GM11168 (cell line): ENCODE data around the gene INPPL1.

Experiments used
- in situ Hi-C: fragments of 300-500 bp; cut with MboI; formaldehyde crosslinking; loops from one replicate; pipeline ENCODE4 v1.12.0; 2022; ENCODE audit warnings: low sequenced_read_pairs; ENCODE audit not compliant: unreplicated experiment

Gene INPPL1

DNA sequence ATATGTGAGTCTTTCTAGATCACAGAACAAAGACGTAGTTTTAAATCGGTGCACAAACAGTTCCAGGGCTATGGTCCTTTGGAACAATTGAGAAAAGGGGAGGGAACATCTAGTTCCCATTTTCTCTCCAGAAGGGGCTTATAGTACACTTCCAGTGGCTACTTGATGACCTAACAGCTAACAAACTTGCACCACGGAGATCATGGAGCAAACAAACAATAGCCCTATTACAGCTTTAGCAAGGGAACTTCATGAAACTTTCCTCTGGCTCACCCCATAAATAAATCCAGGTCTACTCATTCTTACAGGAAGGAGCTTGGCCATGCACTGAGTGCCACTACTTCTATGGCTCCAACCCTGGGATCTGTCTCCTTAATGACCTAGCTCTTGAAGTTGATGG lies 16.3 kb upstream of the INPPL1 start:
- in situ Hi-C loops, result no loop called here

DNA sequence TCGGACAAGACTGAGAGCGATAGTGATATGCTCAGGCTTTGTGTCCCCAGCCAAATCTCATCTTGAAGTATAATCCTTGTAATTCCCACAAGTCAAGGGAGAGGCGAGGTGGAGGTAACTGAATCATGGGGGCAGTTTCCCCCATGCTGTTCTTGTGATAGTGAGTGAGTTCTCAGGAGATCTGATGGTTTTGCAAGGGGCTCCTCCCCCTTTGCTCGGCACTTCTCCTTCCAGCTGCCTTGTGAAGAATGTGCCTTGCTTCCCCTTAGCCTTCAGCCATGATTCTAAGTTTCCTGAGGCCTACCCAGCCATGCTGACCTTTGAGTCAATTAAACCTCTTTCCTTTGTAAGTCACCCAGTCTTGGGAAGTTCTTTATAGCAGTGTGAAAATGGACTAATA lies 15.5 kb upstream of the INPPL1 start:
- in situ Hi-C loops, result no loop called here

DNA sequence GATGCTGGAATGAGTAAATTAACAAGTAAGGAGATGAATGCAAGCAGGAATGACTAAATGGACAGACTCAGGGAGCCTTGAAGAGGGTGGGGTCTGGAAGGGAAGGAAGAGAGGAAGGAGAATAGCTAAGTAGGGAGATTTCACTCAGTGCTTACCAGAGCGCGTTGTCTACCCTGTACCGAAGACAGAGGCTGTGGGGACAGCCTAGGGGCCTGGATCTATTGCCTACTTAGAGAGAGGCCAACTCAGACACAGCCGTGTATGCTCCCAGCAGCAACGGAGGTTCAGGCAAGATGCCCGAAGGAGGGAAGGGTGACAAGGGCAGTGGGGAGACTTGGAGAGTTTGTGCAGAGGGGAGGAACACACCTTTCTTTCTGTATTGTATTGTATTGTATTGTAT lies 7.9 kb upstream of the INPPL1 start, which contains the start of gene FOLR2:
Gene FOLR2, plus strand, starts transcription at position 157 of the 400 bp plus-strand sequence. CDS start 1,791 bp downstream, outside the sequence.
- in situ Hi-C loops, result no loop called here

DNA sequence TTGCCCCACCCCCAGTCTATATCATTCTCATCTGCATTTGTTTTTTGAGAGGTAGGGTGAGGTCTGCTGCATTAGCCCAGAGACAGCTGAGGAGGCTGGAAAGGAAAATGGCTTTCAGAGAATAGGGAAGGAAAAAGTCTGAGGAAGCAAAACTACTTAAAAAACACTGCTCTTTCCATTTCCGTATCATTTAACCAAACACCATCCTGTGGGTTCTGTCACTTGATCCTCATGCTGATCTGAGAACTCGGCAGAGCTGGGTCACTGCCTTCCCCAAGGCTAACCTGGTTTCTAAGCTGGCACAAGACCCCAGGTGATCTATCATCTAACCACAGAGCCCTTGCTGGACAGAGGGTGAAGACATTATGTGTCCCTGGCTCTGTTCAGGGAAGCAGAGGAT lies 6.7 kb upstream of the INPPL1 start:
- in situ Hi-C loops, result no loop called here

DNA sequence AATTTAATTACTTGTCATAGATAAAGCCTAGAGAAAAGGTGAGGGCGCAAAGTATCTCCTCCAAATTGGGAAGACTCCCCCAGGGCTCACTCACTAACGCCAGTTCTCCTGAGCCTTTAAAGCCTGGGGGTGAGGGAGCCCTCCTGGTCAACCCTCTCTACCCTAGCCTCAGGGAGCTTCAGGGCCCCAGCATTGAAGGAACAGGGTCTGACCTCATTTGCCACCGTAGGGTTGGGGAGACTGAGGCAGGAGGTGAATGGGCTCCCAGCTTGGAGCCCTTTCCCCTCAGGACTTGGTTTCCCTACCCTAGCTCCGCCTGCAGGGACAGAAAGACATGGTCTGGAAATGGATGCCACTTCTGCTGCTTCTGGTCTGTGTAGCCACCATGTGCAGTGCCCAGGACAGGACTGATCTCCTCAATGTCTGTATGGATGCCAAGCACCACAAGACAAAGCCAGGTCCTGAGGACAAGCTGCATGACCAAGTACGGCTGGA lies 6.3 kb upstream of the INPPL1 start:
- in situ Hi-C loops, result no loop called here

DNA sequence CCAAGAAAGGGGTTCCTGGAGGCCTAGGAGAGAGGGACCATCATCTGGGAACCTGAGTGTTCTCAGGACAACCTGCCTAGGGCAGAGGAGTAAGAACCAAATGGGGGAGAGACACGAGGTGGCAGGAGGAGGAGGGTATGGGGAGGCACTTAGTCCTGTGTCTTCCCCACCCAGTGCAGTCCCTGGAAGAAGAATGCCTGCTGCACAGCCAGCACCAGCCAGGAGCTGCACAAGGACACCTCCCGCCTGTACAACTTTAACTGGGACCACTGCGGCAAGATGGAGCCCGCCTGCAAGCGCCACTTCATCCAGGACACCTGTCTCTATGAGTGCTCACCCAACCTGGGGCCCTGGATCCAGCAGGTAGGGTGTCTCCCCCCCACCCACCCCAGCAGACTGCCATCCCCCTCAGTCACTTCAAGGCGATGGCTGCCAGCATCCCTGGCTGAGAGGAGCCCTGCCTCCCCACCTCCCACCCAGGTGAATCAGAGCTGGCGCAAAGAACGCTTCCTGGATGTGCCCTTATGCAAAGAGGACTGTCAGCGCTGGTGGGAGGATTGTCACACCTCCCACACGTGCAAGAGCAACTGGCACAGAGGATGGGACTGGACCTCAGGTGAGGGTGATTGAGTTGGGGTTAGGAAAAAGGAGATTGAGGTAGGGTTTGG lies 3.7 kb upstream of the INPPL1 start:
- in situ Hi-C loops, result no loop called here

DNA sequence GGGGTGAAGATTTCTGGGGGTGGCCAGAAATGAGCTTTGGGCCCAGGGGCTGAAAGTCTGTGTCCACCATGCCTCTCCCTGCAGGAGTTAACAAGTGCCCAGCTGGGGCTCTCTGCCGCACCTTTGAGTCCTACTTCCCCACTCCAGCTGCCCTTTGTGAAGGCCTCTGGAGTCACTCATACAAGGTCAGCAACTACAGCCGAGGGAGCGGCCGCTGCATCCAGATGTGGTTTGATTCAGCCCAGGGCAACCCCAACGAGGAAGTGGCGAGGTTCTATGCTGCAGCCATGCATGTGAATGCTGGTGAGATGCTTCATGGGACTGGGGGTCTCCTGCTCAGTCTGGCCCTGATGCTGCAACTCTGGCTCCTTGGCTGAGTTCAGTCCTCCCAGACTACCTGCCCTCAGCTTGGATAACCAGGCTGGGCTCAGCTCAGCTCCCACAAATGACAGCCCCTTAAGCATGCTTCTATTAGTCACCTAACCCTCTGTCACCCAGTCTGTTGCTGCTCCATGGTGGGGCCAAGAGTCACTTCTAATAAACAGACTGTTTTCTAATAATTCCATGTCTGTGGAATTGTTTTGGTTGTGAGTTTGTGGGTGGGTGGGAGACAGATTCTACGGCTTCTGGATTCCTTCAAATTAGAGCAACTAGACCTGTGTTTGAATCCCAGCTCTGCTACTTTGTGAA lies 3.0 kb upstream of the INPPL1 start:
- in situ Hi-C loops, result no loop called here

DNA sequence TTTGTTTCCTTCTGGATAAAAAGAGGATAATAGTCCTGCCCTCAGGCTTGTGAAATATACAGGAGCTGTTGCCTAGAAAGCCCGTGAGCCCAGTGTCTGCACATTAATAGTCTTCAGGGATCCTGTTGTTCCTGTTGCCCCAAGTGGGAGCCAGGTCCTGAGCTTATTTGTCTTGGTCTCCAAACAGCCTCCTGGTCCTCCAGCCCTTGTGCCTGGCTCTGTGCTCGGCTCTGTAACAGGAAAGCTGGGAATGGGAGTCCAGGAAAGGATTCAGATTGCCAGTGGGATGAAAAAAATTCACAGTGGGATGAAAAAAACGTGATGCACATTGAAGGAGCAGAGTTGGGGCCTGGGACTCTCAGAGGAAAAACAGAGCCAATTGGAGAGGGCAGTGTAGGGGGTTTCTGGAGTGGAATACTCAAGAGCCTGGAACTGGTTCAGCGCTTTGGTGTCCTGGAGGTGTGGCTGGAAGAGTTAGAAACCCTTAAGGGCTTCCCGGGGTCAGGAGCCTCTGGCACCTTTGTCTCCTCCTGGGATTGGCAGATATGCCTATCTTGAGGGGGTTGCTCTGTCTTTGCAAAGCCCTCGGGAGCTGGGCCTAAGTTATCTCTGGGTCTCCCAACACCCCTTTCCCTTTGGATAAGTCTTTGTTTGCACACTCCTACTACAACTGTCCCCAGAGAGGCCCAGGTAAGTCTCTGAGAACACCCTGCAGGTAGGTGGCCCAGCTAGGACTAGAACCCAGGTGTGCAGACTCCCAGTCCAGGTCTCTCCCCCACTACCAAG lies 2.3 kb upstream of the INPPL1 start:
- in situ Hi-C loops, result no loop called here

DNA sequence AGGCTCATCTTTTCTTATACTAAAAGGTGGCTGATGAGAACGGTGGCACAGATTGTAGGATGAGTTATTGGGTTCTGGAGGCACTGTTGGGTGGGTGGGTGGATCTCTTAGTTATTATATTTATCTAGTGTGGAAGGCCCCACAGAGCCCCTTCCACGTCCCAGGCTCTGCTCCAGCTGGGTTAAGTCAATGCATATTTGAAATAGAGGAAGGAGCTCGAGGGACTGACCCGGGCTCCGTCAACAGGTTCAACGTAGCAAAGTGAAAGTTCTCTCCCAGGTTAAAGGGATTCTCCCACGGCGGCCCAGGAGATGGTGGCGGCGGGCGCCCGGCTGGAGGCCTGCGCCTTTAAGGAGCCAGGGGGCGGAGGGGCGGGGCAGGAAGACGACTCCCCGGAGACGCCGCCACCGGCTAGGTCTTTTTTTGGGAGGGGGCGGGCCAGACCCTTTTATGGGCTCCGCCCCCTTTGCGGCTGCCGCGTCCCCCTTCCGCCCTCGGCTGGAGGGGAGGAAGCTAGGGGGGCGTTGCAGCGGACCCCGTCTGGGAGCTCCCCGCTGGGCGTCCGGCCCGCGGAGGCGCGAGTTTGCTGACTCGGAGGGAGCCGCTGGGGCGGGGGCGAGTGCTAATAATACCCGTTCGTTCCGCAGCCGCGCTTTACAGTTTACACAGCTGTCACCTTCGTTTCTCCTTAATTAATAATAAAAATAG lies 1.5 kb upstream of the INPPL1 start:
- in situ Hi-C loops, result no loop called here

DNA sequence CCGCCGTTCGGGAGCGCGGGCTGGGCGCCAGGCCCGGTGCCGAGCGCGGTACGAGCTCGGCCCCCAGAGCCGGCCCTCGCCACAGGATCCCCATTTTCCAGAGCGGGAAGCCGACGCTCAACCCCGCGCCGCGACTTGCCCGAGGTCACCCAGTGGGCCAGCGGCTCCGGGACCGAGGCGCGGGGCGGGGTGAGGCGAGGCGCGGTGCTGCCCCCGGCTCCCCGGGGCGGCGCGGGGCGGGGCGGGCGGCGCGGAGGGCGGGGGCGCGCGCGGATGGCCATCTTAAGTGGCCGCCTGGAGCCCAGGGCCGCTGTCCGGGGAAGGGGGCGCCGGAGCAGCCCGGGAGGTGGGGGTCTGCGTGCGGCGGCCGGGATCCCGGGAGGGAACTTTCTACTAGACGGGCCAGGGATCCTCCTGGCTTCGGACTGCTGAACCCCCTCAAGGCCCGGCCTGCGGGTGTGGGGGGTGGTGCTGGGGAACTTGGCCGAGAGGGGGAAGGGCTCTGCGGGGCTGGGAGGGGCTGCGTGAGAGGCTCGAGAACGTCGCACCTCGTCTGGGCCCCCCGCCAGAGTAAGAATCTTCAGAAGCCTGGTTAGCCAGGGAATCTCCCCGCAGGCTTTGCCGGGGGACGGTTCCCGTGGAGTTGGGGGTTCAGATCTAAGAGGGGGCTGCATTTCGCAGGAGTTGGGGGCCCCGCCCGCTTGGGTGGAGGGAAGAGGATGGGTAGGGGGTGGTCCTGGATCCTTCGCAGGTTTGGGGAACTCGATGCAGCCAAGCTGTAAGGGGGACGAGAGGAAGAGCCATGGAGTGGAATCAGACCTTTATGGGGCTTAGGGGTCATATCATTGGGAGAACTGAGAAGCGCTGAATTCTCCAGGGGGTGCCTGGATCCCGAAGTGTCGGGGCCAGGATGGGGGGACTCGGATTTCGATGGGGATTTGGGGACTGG lies 678 bp upstream of the INPPL1 start:
- in situ Hi-C loops, result no loop called here

DNA sequence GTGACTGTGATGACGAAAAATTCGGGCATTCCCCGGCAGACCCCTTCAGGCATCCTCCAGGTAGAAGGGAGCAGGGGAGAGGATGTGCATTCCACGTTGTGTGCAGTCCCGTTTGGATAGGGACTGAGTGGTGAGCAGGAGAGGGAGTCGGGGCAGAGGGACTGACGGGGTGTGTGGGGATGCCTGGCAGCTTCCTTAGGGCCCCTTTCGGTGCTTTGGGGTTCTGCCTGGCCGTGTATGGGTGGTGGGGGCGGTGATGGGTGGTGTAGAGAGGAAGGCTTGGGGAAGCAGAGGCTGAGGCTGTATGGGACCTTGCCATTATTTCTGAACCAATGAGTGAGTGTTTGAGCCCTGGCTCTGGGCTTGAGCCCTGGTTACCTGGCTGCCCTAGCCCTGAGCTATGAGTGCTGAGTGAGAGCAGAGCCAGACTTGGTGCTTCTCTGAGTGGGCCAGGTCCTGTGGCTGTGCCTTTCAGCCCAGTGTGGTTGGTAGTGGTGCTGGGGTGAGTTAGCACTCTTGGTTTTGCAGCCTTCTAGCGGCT lies 914 bp downstream of the INPPL1 start:
- in situ Hi-C loops, result no loop called here

DNA sequence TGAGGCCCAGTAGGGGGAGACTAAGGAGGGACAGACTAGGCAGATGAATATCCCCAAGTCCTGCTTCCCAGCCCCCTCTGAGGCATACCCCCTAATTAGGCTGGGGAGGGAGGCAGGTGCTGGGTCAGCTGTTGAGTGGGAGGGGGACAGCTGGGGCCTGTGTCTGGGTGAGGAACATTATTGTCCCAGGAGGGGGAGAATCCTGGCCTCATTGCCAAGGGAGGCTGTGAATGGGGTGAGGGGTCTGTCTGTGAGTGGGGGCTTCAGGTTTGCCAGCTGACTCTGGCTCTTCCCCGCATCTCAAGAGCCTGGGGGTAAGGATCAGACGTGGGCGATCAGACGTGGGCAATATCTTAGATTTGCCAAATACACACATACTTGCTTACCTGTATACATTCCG lies 2.1 kb downstream of the INPPL1 start:
- in situ Hi-C loops, result no loop called here

DNA sequence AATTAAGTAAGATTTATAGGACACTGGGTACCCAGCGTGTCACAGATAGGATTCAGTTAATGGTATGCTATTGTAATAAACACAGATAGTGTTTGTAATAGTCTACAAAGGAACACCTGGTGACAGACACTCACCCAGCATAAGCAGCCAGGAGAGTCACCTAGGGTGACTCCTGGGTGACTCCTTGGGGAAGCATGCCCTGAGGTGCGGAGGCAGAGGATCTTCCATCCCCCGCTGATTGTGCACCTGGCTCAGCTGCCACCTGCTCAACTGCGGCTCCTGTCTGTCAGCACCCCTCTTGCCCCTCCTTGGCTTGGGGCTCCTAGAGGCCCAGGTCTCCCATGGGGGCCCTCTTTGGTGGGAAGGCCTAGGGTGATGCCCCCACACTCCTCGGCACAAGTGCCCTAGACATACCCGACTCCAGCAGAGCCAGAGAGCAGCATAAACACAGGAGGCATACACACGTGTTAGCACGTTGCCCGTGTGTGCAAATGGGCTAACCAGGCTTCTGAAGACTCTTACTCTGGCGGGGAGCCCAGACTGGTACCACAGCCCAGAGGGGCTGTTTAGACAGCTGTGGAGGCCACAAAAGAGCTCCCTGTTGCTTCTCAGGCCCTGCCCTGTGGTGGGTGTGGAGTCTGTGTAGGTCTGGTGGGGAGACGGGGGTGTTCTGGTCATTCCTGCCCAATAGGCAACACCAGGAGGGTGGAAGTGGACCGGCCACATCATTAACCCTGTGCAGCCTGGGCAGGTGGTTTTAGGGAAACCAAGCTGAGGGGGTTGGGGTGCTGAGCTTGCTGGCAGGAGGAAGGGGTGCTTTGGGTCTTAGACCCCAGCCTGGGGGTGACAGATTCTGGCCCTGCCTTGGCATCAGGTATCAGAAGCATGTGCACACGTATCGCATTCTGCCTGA lies 3.0 kb downstream of the INPPL1 start:
- in situ Hi-C loops, result no loop called here

DNA sequence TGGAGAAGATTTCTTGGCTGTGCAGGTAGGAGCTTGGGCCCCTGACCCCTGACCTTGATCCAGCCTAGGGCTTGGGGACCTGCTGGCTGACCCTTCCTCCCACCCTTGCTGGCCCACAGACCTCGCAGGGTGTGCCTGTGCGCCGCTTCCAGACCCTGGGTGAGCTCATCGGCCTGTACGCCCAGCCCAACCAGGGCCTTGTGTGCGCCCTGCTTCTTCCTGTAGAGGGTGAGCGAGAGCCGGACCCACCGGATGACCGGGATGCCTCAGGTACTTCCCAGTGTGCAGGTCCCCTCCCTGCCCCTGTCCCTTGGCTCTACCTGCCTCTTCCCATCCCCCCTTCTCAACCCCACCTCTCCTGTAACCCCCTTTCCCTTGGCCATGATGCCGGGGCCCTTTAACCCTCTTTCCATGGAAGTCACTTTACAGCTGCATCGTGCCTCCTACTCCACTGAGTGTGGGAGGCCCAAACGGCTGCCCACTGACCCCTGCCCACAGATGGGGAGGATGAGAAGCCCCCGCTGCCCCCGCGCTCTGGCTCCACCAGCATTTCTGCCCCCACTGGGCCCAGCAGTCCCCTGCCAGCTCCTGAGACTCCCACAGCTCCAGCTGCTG lies 3.8 kb downstream of the INPPL1 start:
- in situ Hi-C loops, result no loop called here

DNA sequence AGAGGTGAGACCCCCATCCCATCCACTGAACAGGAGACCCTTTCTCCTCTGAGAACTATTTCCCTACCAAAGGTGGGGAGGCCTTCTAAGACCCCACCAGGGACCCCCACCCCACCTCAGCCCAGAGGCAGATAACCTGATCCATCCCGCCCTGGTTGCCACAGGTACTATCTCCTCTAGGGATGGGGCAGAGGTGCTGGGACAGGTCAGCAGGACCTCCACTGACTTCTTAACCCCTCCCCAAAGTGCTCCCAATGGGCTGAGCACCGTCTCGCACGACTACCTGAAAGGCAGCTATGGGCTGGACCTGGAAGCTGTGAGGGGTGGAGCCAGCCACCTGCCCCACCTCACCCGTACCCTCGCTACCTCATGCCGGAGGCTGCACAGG lies 4.3 kb downstream of the INPPL1 start:
- in situ Hi-C loops, result no loop called here

DNA sequence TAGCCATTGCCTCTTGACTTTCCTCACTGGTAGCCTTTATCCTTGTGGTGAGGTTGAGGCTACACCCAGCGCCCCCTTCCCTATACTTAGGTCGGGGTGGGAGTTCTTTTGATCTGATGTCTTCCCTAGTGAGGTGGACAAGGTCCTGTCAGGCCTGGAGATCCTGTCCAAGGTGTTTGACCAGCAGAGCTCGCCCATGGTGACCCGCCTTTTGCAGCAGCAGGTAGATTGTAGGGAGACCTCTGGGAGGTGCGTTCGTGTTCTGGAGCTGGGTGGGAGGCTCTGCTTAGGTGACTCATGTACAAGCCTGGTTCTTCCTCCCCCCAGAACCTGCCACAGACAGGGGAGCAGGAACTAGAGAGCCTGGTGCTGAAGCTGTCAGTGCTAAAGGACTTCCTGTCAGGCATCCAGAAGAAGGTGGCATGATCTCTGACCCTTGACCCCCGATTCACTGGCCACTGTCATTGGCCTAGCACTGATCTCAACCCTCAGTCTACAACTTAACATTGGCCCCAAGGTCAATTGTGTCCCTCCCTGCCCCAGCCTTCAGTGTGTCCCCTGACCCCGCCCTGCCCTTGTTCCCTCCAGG lies 4.9 kb downstream of the INPPL1 start:
- in situ Hi-C loops, result no loop called here
